HG03558 (cell line): ENCODE results near the gene STRBP.
"Not testable (repeated sequence)": the region's sequence is repeated elsewhere in the genome, so short reads cannot be mapped to it uniquely, and the experiment has no call there.

ENCODE experiments used
- ATAC-seq: cut with Tn5 transposase; IDR thresholded peaks from one replicate; pipeline ENCODE4 v1.9.1; 2021; ENCODE audit warnings: moderate number of reproducible peaks; ENCODE audit not compliant: unreplicated experiment; ENCODE audit errors: extremely low read depth

STRBP gene

GRCh38 chr9:123283455-123283854 lies 15.1 kb upstream of the STRBP start:
- ATAC-seq, result no peak

- ATAC-seq, result no peak
These were observed 14.6 kb upstream of the STRBP start for GRCh38 chr9:123283048-123283408.

GRCh38 chr9:123282362-123283047 lies 14.1 kb upstream of the STRBP start:
- no peak for ATAC-seq

- ATAC-seq, result no peak
These were observed 13.4 kb upstream of the STRBP start for GRCh38 chr9:123281659-123282350.

- ATAC-seq, result not testable (repeated sequence)
These were observed 10.6 kb upstream of the STRBP start for GRCh38 chr9:123278879-123279493.

GRCh38 chr9:123278361-123278760 lies 10.0 kb upstream of the STRBP start:
- ATAC-seq, result no peak

- no peak for ATAC-seq
These were observed 8.2 kb upstream of the STRBP start for GRCh38 chr9:123276551-123276950.

GRCh38 chr9:123271133-123271532 lies 2.7 kb upstream of the STRBP start:
- ATAC-seq, result not testable (repeated sequence)

- no peak for ATAC-seq
These were observed 895 bp upstream of the STRBP start for GRCh38 chr9:123269281-123269680.

GRCh38 chr9:123268199-123268464 lies 254 bp downstream of the STRBP start:
- ATAC-seq, result no peak

GRCh38 chr9:123267481-123268198 lies 746 bp downstream of the STRBP start:
- no peak for ATAC-seq

GRCh38 chr9:123266655-123267399 lies 1.6 kb downstream of the STRBP start:
- ATAC-seq, result no peak

GRCh38 chr9:123265833-123266232 lies 2.6 kb downstream of the STRBP start:
- no peak for ATAC-seq

GRCh38 chr9:123263227-123263626 lies 5.2 kb downstream of the STRBP start:
- ATAC-seq, result no peak

GRCh38 chr9:123262338-123262737 lies 6.0 kb downstream of the STRBP start:
- no peak for ATAC-seq

GRCh38 chr9:123261006-123261677 lies 7.2 kb downstream of the STRBP start:
- no peak for ATAC-seq

GRCh38 chr9:123260340-123260739 lies 8.0 kb downstream of the STRBP start:
- ATAC-seq, result no peak

GRCh38 chr9:123257276-123257675 lies 11.1 kb downstream of the STRBP start:
- ATAC-seq, result no peak

- ATAC-seq, result no peak
These were observed 12.7 kb downstream of the STRBP start for GRCh38 chr9:123255718-123256117.

GRCh38 chr9:123253204-123253603 lies 15.2 kb downstream of the STRBP start:
- ATAC-seq, result no peak
